ENCODE data around the gene SYT8.

GRCh38 chr11:1845095-1845429 lies 10.3 kb downstream of the SYT8 start:
- TF ChIP-seq CTCF (IDR thresholded peaks at IDR 0.05), result no peak
- no peak for TF ChIP-seq POLR2A (IDR thresholded peaks at IDR 0.05)
- no peak for TF ChIP-seq POLR2AphosphoS5 (IDR thresholded peaks at IDR 0.05)

Measured in transverse colon (tissue), 4 donors.